CD4-positive, alpha-beta T cell (primary cell): ENCODE data around the gene WWOX. TPM values are rescaled to one million over a fixed set of nuclear protein-coding genes. Genes with fewer than 3 reads are reported as not detected.

Experiments used
- ATAC-seq: fragments of 200-7000 bp; cut with Tn5 transposase; one replicate; pipeline ENCODE4 v1.10.0; 2022; ENCODE audit warnings: mild to moderate bottlenecking; ENCODE audit not compliant: poor library complexity
- CTCF ChIA-PET: fragments of 350-600 bp; sonication (Branson Sonifier 250); formaldehyde crosslinking; loops from one replicate; lab custom pipeline; 2021; ENCODE audit warnings: antibody characterized with exemption, inconsistent platforms; lab: Charles Lee
- POLR2A ChIA-PET: fragments of 350-600 bp; sonication (Branson Sonifier 250); formaldehyde crosslinking; loops from one replicate; lab custom pipeline; 2021; ENCODE audit warnings: antibody characterized with exemption, inconsistent platforms; lab: Charles Lee
- DNase-seq, 14 experiments: peaks; one replicate each; pipeline ENCODE4 v3.0.0-alpha.2; 2013 to 2020; ENCODE audit warnings: mixed read lengths in 2 of 14
- H3K27ac ChIP-seq, 2 donors: one replicate each; pipeline versions ENCODE4 v1.5.1 to v1.7.0; 2013; ENCODE audit warnings: low read length in 2 of 2, low read depth in 1 of 2, mild to moderate bottlenecking in 1 of 2
- H3K27me3 ChIP-seq, 2 experiments: 1 replicate in 1 of 2; 2 replicates in 1 of 2; pipeline versions ENCODE4 v1.6.1 to v1.7.0; 2013; ENCODE audit warnings: low read length in 2 of 2, control low read depth in 1 of 2, mild to moderate bottlenecking in 1 of 2, moderate library complexity in 1 of 2; ENCODE audit not compliant: insufficient read depth in 2 of 2, control insufficient read depth in 1 of 2
- H3K36me3 ChIP-seq: one replicate; pipeline ENCODE4 v1.6.1; 2013; ENCODE audit warnings: low read length, control low read depth; ENCODE audit not compliant: insufficient read depth
- H3K4me1 ChIP-seq: one replicate; pipeline ENCODE4 v1.6.1; 2013; ENCODE audit warnings: low read length, control low read depth; ENCODE audit not compliant: insufficient read depth
- H3K4me3 ChIP-seq: one replicate; pipeline ENCODE4 v1.5.1; 2013; ENCODE audit warnings: mild to moderate bottlenecking, low read length, moderate library complexity
- H3K9me3 ChIP-seq, 2 experiments: 1 replicate in 1 of 2; 2 replicates in 1 of 2; pipeline versions ENCODE4 v1.6.1 to v1.7.0; 2013; ENCODE audit warnings: low read length in 2 of 2, mild to moderate bottlenecking in 2 of 2, control low read depth in 1 of 2, moderate library complexity in 1 of 2; ENCODE audit not compliant: control insufficient read depth in 1 of 2, insufficient read depth in 1 of 2
- H3K27ac Mint-ChIP-seq: one replicate; pipeline ENCODE4 v1.8.0; 2020; ENCODE audit warnings: mixed read lengths
- H3K27me3 Mint-ChIP-seq: one replicate; pipeline ENCODE4 v1.8.0; 2021; ENCODE audit warnings: mixed read lengths
- H3K36me3 Mint-ChIP-seq: one replicate; pipeline ENCODE4 v1.8.0; 2021; ENCODE audit warnings: low read depth, mixed read lengths
- H3K4me1 Mint-ChIP-seq: one replicate; pipeline ENCODE4 v1.8.0; 2021; ENCODE audit warnings: low read depth, mixed read lengths
- H3K4me3 Mint-ChIP-seq: one replicate; pipeline ENCODE4 v1.8.0; 2020; ENCODE audit warnings: mild to moderate bottlenecking, mixed read lengths
- H3K9me3 Mint-ChIP-seq: one replicate; pipeline ENCODE4 v1.8.0; 2020; ENCODE audit warnings: mixed read lengths
- CTCF ChIP-seq: fragments of 200-600 bp; IDR thresholded peaks from one replicate; pipeline ENCODE4 v1.8.0; 2022; ENCODE audit warnings: antibody characterized with exemption, mild to moderate bottlenecking
- intact Hi-C, 2 experiments: fragments of 100-400 bp; cut with DNase I in 1 of 2; cut with micrococcal nuclease in 1 of 2; formaldehyde crosslinking; loops; one replicate each; pipeline versions ENCODE4 v1.15.1 to v1.9.0; 2023 to 2025; cut with DNase I, micrococcal nuclease
- total RNA-seq, 174 experiments: library from RNA in 2 of 174; stranded (reverse) in 2 of 174; gene quantifications; one replicate each; pipeline ENCODE4 v1.2.3 and lab custom pipeline; 2021 to 2026

Gene WWOX
- total RNA-seq, 2 experiments from 2014 or later, result 19.3 to 21.7 TPM

DNA sequence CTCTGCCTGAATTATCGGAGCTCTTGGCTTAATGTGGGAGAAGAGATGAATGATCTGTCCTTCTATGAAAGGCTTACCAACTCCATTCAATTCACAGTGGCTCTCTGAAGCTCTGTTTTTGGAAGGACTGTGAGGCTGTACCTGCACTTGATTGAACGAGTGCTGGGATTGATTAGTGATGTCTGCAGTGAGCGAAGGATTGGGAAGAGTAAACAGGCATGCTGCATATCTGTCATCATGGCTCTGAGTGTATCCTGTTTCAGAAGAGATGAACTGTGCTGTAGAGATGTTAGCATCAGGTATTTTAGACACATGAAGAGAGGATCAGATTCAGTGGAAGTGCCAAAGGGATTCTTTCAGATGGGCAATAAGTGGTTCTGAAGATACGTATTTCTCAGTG is 937.1 kb downstream of the WWOX start:
- Mint-ChIP-seq H3K27ac (no peak overlapping the region), H3K36me3 (no peaks in the 10 kb centered on the region), H3K4me1 (no peaks in the 10 kb centered on the region), H3K27me3 (no peaks in the 10 kb centered on the region), H3K9me3 (peaks cover 5% of the 10 kb centered on the region), H3K4me3 (no peak overlapping the region)
- no peak for TF ChIP-seq CTCF
- Histone ChIP-seq H3K36me3 (no peaks in the 10 kb centered on the region), H3K9me3 (no peaks in the 10 kb centered on the region), H3K27me3 (no peaks in the 10 kb centered on the region), H3K4me1 (no peaks in the 10 kb centered on the region), H3K4me3 (no peak overlapping the region), H3K27ac (no peak overlapping the region)
- POLR2A ChIA-PET, result no interaction called here
- ATAC-seq (no peak), DNase-seq (no peak)
- CTCF ChIA-PET, result no interaction called here
- intact Hi-C loops, result no loop called here

DNA sequence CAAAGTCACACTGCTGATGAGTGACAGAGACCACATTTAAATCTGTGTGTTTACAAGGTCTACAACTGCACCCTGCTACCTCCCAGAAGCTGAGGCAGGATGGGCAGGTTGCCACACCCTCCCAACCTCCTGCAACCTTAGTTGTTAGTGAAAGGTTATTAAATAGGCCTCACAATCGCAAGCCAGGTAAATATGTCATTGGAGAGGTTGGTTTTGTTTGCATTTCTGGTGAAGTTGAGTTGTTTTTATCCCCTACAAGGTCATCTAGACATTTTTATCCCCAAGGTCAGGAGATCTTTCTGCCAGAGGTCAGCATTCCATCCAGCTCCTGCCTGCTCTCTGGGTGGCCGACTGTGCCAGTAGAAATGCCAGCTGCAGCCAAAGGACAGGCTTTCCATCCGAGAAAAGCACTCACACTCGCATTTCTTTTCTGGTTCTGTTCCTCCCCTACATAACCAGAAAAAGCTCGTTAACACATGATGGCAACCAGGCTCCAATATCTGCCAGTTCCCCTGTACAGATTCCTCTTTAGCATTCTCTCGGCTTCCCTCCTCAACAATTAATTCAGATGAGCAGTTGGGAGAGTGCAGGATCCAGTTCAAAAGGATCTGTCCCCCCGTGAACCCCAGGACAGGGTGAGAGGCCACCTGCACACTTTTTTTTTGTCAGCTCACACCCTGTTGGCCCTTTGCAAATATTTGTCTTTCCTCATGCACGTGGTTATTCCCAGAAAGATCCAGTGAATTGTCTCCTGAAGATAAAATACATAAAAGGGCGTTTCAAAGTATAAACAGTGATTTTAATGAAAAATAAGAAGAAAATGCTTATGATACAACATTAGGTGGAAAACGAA is 938.3 kb downstream of the WWOX start:
- no peaks in the 10 kb centered on the region for H3K36me3 ChIP-seq
- no peak overlapping the region for H3K27ac Mint-ChIP-seq
- H3K36me3 Mint-ChIP-seq, result no peaks in the 10 kb centered on the region
- DNase-seq (no peak), ATAC-seq (no peak)
- no peak overlapping the region for H3K4me3 ChIP-seq
- H3K27me3 ChIP-seq, result no peaks in the 10 kb centered on the region
- intact Hi-C loops, result no loop called here
- CTCF ChIA-PET, result no interaction called here
- peaks cover under 1% of the 10 kb centered on the region for H3K4me1 ChIP-seq
- TF ChIP-seq CTCF, result no peak
- H3K9me3 Mint-ChIP-seq, result peaks cover 5% of the 10 kb centered on the region
- no peaks in the 10 kb centered on the region for H3K9me3 ChIP-seq
- no peaks in the 10 kb centered on the region for H3K27me3 Mint-ChIP-seq
- H3K4me1 Mint-ChIP-seq, result peaks cover 8% of the 10 kb centered on the region
- POLR2A ChIA-PET, result no interaction called here
- H3K4me3 Mint-ChIP-seq, result no peak overlapping the region
- no peak overlapping the region for H3K27ac ChIP-seq

DNA sequence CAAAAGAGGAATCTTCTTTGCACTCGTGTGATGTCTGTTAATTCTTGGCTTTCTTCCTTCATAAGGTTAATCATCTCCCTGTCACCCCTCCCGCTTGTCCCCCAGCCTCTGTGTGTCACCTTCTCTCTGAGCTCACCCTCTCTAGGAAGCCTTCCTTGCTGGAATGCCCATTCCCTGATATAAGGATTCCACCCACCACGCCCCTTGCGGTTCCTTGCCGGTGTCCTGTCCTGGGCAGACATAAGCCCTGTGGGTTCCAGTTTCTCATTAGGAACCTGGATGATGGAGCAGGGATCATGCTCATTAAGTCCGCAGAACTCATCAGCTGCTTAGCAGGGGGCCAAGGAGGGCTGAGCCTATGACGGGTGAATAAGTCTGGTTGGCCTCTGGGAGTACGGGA is 941.8 kb downstream of the WWOX start:
- peaks cover 17% of the 10 kb centered on the region for H3K4me1 ChIP-seq
- POLR2A ChIA-PET, result no interaction called here
- CTCF ChIA-PET, result no interaction called here
- Mint-ChIP-seq H3K4me3 (no peak overlapping the region), H3K36me3 (no peaks in the 10 kb centered on the region), H3K9me3 (no peaks in the 10 kb centered on the region), H3K27me3 (no peaks in the 10 kb centered on the region), H3K27ac (no peak overlapping the region), H3K4me1 (peaks cover 32% of the 10 kb centered on the region)
- no peak for DNase-seq
- intact Hi-C loops, result loop anchor here in 1 of 2 experiments (5.0 kb wide), 1 partner anchor 561 kb away; the partner anchor contains the start of gene MAF
- H3K27ac ChIP-seq, result no peak overlapping the region
- no peaks in the 10 kb centered on the region for H3K27me3 ChIP-seq
- H3K4me3 ChIP-seq, result no peak overlapping the region
- TF ChIP-seq CTCF, result no peak
- H3K36me3 ChIP-seq, result no peaks in the 10 kb centered on the region
- no peak for ATAC-seq
- H3K9me3 ChIP-seq, result no peaks in the 10 kb centered on the region
